Small intestine (tissue), 7 donors: ENCODE data around the gene SCN7A. TPM values are rescaled to one million over a fixed set of nuclear protein-coding genes. Genes with fewer than 3 reads are reported as not detected.
"Not testable (repeated sequence)": the region's sequence is repeated elsewhere in the genome, so short reads cannot be mapped to it uniquely, and the experiment has no call there.

Experiments
- DNase-seq, 2 donors: peaks; one replicate each; pipeline versions ENCODE4 v3.0.0 to v3.0.0-alpha.2; 2013
- FAIRE-seq: peaks from 2 replicates; lab custom pipeline; 2012; peaks lifted over from hg19 to GRCh38; lab: Jason Lieb, UNC
- H3K27ac ChIP-seq, 3 donors: one replicate each; pipeline ENCODE4 v1.5.1; 2013; ENCODE audit warnings: low read length in 2 of 3, mild to moderate bottlenecking in 2 of 3, control low read depth in 1 of 3, inconsistent platforms in 1 of 3, low read depth in 1 of 3, moderate library complexity in 1 of 3
- H3K27me3 ChIP-seq, 3 donors: one replicate each; pipeline ENCODE4 v1.6.1; 2013; ENCODE audit warnings: low read length in 3 of 3, inconsistent platforms in 1 of 3; ENCODE audit not compliant: control insufficient read depth in 3 of 3, insufficient read depth in 3 of 3
- H3K36me3 ChIP-seq, 3 donors: one replicate each; pipeline ENCODE4 v1.6.1; 2013; ENCODE audit warnings: low read length in 3 of 3, inconsistent platforms in 1 of 3, low read depth in 1 of 3, mild to moderate bottlenecking in 1 of 3, moderate library complexity in 1 of 3; ENCODE audit not compliant: control insufficient read depth in 3 of 3, insufficient read depth in 2 of 3
- H3K4me1 ChIP-seq, 3 donors: one replicate each; pipeline ENCODE4 v1.6.1; 2013; ENCODE audit warnings: low read length in 2 of 3, inconsistent platforms in 1 of 3, low read depth in 1 of 3, mild to moderate bottlenecking in 1 of 3, moderate library complexity in 1 of 3; ENCODE audit not compliant: control insufficient read depth in 3 of 3, insufficient read depth in 2 of 3
- H3K4me3 ChIP-seq, 3 donors: one replicate each; pipeline ENCODE4 v1.5.1; 2013; ENCODE audit warnings: low read length in 3 of 3, control low read depth in 1 of 3, inconsistent platforms in 1 of 3, low read depth in 1 of 3, mild to moderate bottlenecking in 1 of 3, moderate library complexity in 1 of 3
- H3K9me3 ChIP-seq, 2 donors: one replicate each; pipeline ENCODE4 v1.6.1; 2013; ENCODE audit warnings: low read depth in 1 of 2, low read length in 1 of 2; ENCODE audit not compliant: control insufficient read depth in 2 of 2, insufficient read depth in 1 of 2
- WGBS, 3 donors: extraction: QIAGEN DNeasy Blood & Tissue Kit; methylation state at CpG; one replicate each; pipeline ENCODE4 v1.1.7; 2013; 5-methylcytosine and 5-hydroxymethylcytosine counted together
- polyA plus RNA-seq, 4 donors: library from polyadenylated mRNA; stranded (reverse) in 3 of 4; unstranded in 1 of 4; fragments of 200-250 nt in 3 of 4; fragments of 120-200 nt in 1 of 4; gene quantifications; one replicate each; pipeline versions ENCODE4 v1.2.1 to v1.2.3, GENCODE V29; 2013
- donor health status: healthy with polysubstance abuse.
- donor health status: control.
- donor health status: control.
- donor health status: Bipolar disorder and iron deficiency.
- donor health status: healthy.

SCN7A gene
- polyA plus RNA-seq, 4 donors: 0.27 to 3.2 (median 1.7) TPM; not detected in 1

DNA sequence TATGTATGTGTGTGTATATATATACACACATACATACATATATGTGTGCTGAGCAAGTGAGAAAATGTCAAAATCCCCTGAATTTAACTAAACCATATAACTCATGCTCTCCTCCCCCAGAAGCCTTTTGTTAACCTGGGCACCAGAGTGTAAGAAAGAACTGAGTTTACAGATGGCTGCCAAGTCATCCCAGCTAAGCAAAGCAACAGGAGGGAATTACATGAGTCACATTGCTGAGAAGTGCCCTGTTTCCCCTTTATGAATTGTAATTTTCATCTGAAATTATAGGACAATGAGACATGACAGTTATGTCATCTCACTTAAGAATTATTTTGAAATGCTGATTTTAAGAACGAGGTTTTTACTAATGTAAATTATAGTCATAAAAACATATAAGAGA is 29.9 kb downstream of the SCN7A start:
- Histone ChIP-seq H3K4me1 (no peaks in the 10 kb centered on the region), H3K36me3 (no peaks in the 10 kb centered on the region), H3K27ac (no peak overlapping the region), H3K4me3 (no peak overlapping the region), H3K27me3 (no peaks in the 10 kb centered on the region), H3K9me3 (no peaks in the 10 kb centered on the region)
- FAIRE-seq: no peak
- WGBS, 3 donors: 70 to 91% (median 78%) methylated on average over 1 of the region's 1 CpG
- DNase-seq: no peak

DNA sequence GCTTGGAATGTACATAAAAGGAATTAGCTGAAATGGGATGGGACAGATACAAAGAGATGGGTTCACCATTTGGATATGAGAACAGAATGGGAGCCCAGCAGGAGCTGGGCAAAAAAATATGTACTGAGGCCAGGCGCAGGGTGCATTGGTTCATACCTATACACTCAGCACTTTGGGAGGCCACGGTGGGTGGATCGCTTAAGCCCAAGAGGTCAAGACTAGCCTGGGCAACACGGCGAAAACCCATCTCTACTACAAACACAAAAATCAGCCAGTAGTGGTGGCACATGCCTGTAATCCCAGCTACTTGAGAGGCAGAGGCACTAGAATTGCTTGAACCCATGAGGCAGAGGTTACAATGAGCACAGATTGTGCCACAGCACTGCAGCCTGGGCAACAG is 30.4 kb downstream of the SCN7A start:
- 93 to 98% (median 95%) methylated on average over 5 of the region's 5 CpGs for WGBS, 3 donors
- no peak for FAIRE-seq
- H3K27ac ChIP-seq: no peak overlapping the region

DNA sequence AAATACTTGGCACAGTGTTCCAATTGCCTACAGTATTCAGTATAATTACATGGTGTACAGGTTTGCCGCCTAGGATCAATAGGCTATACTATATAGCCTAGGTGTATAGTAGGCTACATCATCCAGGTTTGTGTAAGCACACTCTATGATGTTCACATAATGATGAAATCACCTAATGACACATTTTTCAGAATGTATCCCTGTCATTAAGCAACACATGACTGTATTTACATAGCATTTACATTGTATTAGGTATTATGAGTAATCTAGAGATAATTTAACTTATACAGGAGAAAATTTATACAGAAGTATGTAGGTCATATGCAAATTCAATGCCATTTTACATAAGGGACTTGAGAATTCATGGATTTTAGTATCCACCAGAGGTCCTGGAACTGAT is 35.4 kb downstream of the SCN7A start:
- FAIRE-seq: no peak

More for the DNA sequence above, 30.4 kb downstream of the SCN7A start:
- Histone ChIP-seq H3K36me3 (no peaks in the 10 kb centered on the region), H3K9me3 (no peaks in the 10 kb centered on the region), H3K27me3 (no peaks in the 10 kb centered on the region), H3K4me3 (no peak overlapping the region), H3K4me1 (no peaks in the 10 kb centered on the region)
- DNase-seq: no peak

DNA sequence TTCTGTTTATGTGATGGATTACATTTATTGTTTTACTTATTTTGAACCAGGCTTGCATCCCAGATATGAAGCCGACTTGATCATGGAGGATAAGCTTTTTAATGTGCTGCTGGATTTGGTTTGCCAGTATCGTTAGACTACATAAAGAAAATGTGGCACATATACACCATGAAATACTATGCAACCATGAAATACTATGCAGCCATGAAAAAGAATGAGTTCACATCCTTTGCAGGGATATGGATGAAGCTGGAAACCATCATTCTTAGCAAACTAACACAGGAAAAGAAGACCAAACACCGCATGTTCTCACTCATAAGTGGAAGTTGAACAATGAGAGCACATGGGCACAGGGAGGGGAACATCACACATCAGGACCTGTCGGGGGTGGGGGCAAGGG is 38.2 kb downstream of the SCN7A start:
- DNase-seq, H3K36me3 ChIP-seq, H3K27ac ChIP-seq, H3K27me3 ChIP-seq, H3K4me1 ChIP-seq, FAIRE-seq, H3K4me3 ChIP-seq, H3K9me3 ChIP-seq: not testable (repeated sequence)
- WGBS, 3 donors: 87 to 91% (median 88%) methylated on average over 4 of the region's 4 CpGs

More for the DNA sequence above, 35.4 kb downstream of the SCN7A start:
- no peaks in the 10 kb centered on the region for H3K27me3 ChIP-seq
- H3K4me1 ChIP-seq: no peaks in the 10 kb centered on the region
- no peaks in the 10 kb centered on the region for H3K36me3 ChIP-seq
- no peaks in the 10 kb centered on the region for H3K9me3 ChIP-seq
- no peak overlapping the region for H3K27ac ChIP-seq
- DNase-seq: no peak
- 93 to 97% (median 96%) methylated on average over 1 of the region's 1 CpG for WGBS, 3 donors
- H3K4me3 ChIP-seq: no peak overlapping the region

DNA sequence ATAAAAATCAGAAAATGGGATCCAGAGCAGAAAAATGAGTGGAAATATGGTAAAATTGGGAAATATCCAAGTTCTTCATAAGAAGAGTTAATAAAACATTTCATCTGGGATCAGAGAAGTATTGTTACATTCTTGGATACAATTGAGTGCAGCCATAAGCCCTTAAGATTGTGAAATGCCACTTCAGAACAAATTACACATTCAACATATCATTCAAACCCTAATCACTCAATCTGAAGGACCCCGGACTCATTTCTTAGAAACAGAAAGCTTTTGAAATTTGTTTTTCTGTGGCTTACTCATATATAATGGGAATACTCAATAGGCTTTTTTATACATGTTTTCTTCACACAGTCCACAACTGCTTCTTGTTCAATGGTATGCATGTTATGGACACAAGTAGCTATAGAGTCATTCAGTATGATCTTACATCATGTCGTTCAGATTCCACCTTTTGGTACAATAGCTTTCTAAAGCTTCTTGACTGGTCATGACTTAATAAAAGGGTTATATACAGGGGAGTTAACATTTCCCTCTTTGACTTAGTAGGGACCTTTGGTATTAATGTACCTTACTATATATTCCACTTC is 39.9 kb downstream of the SCN7A start:
- no peaks in the 10 kb centered on the region for H3K9me3 ChIP-seq
- no peaks in the 10 kb centered on the region for H3K36me3 ChIP-seq
- H3K27ac ChIP-seq: no peak overlapping the region
- no peaks in the 10 kb centered on the region for H3K4me1 ChIP-seq
- no peak for FAIRE-seq
- DNase-seq: no peak
- no peak overlapping the region for H3K4me3 ChIP-seq
- H3K27me3 ChIP-seq: no peaks in the 10 kb centered on the region
- 53 to 60% (median 54%) methylated on average over 2 of the region's 2 CpGs for WGBS, 3 donors

DNA sequence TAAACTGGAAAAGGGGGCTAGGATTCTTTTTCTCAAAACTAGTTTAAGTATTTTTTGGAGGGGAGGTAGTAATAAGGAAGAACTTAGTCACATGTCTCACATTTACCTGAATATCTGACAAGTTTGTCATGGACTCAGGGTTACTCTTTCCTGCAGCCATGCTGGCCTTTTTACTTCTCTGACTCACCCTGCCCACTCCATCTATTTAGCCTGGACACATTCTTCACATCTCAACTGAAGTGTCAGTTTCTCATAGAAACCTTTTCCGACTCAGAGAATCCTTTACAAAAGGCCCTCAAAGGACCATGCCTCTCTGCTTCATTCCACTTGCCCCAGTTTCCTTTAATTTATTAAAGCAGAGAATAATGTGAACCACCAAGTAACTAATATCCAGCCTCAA is 42.6 kb downstream of the SCN7A start:
- H3K4me3 ChIP-seq: no peak overlapping the region
- 79 to 100% (median 93%) methylated on average over 1 of the region's 1 CpG for WGBS, 3 donors
- FAIRE-seq (no peak), DNase-seq (no peak)
- H3K4me1 ChIP-seq: no peaks in the 10 kb centered on the region
- H3K27me3 ChIP-seq: no peaks in the 10 kb centered on the region
- H3K27ac ChIP-seq: no peak overlapping the region
- no peaks in the 10 kb centered on the region for H3K36me3 ChIP-seq
- no peaks in the 10 kb centered on the region for H3K9me3 ChIP-seq

DNA sequence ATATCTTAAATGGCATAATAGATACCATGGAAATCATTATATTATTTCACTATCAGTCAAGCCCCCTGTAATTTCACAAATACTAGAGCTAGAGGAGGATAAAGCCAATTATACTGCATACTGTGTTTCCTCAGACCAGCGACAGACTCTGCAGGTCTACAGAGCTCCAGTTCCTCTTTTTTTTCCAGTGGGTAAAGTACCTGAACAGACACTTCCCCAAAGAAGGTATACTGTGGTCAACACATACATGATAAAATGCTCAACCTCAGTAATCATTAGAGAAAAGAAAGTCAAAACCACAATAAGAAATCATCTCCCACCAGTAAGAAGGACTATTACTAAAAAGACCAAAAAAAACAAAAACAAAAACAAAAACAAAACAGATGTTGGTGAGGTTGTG is 44.6 kb downstream of the SCN7A start:
- Histone ChIP-seq H3K36me3 (no peaks in the 10 kb centered on the region), H3K4me1 (no peaks in the 10 kb centered on the region), H3K27ac (no peak overlapping the region), H3K27me3 (no peaks in the 10 kb centered on the region), H3K9me3 (no peaks in the 10 kb centered on the region), H3K4me3 (no peak overlapping the region)
- no peak for FAIRE-seq
- WGBS, 3 donors: 48 to 56% (median 54%) methylated on average over 1 of the region's 1 CpG
- no peak for DNase-seq

DNA sequence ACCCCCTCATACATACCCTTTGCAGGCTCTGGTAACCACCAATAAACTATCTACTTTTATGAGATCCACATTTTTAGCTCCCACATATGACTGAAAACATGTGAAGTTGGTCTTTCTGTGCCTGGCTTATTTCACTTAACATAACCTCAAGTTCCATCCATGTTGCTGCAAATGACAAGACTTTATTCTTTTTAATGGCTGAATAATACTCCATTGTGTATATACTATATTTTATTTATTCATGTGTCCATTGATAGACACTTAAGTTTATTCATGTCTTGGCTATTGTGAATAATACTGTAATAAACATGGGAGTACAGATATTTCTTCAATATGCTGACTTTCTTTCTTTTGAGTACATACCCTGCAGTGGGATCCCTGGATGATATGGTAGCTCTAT is 45.9 kb downstream of the SCN7A start:
- DNase-seq: no peak
- H3K4me1 ChIP-seq: no peaks in the 10 kb centered on the region
- no peaks in the 10 kb centered on the region for H3K36me3 ChIP-seq
- no peaks in the 10 kb centered on the region for H3K27me3 ChIP-seq
- H3K27ac ChIP-seq: no peak overlapping the region
- no peak overlapping the region for H3K4me3 ChIP-seq
- no peaks in the 10 kb centered on the region for H3K9me3 ChIP-seq
- peak; percentile 62 for FAIRE-seq

DNA sequence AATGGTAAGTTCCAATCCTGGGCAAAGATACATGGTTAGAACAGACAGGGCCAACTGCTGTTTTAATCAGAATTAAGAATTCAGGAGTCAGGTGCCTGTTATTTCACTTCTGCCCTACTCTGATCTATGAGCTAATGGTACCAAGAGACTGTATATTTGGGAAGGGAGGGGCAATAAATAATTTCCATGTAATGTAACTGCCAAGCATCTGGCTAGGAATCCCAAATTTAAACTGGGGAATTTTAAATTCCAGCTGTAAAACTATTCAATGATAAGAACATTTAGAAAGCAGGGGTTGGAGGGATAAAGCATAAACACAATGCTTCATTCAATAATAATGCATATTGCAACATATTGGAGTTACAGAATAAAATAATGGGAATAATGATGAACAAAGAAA is 49.7 kb downstream of the SCN7A start:
- Histone ChIP-seq H3K9me3 (no peaks in the 10 kb centered on the region), H3K4me1 (no peaks in the 10 kb centered on the region), H3K27me3 (no peaks in the 10 kb centered on the region), H3K27ac (no peak overlapping the region), H3K4me3 (no peak overlapping the region), H3K36me3 (no peaks in the 10 kb centered on the region)
- FAIRE-seq (no peak), DNase-seq (no peak)
